Activated B cell treated with CpG ODN at 0.5 μM for 24 hours (primary cell): ENCODE measurements around the gene TMEM119. TPM values are rescaled to one million over a fixed set of nuclear protein-coding genes. Genes with fewer than 3 reads are reported as not detected.

Experiments
- ATAC-seq: fragments of 200-7000 bp; cut with Tn5 transposase; one replicate; pipeline ENCODE4 v1.10.0; 2021; ENCODE audit warnings: low read depth, mild to moderate bottlenecking, moderate library complexity
- CTCF ChIA-PET: fragments of 350-600 bp; sonication (Branson Sonifier 250); formaldehyde crosslinking; loops from one replicate; lab custom pipeline; 2021; ENCODE audit warnings: antibody characterized with exemption; lab: Charles Lee
- POLR2A ChIA-PET: fragments of 350-600 bp; sonication (Branson Sonifier 250); formaldehyde crosslinking; loops from one replicate; lab custom pipeline; 2021; ENCODE audit warnings: antibody characterized with exemption; lab: Charles Lee
- DNase-seq: peaks from one replicate; pipeline ENCODE4 v3.0.0; 2022
- H3K27ac Mint-ChIP-seq: one replicate; pipeline ENCODE4 v1.8.0; 2020; ENCODE audit warnings: mixed read lengths
- H3K27me3 Mint-ChIP-seq: one replicate; pipeline ENCODE4 v1.8.0; 2021; ENCODE audit warnings: mixed read lengths
- H3K36me3 Mint-ChIP-seq: one replicate; pipeline ENCODE4 v1.8.0; 2021; ENCODE audit warnings: low read depth, mixed read lengths
- H3K4me1 Mint-ChIP-seq: one replicate; pipeline ENCODE4 v1.8.0; 2021; ENCODE audit warnings: mixed read lengths
- H3K4me3 Mint-ChIP-seq: one replicate; pipeline ENCODE4 v1.8.0; 2020; ENCODE audit warnings: mild to moderate bottlenecking, mixed read lengths
- H3K9me3 Mint-ChIP-seq: one replicate; pipeline ENCODE4 v1.8.0; 2020; ENCODE audit warnings: mixed read lengths
- intact Hi-C: fragments of 100-400 bp; cut with micrococcal nuclease; formaldehyde crosslinking; loops from one replicate; pipeline ENCODE4 v1.15.1; 2024
- total RNA-seq: library from RNA; stranded (reverse); gene quantifications from 2 replicates; pipeline ENCODE4 v1.2.3, GENCODE V29; 2022
- TF ChIP-seq, protein P1 (sequence below): fragments of 200-600 bp; IDR thresholded peaks from one replicate; pipeline ENCODE4 v1.8.0; 2022; ENCODE audit warnings: antibody characterized with exemption, mild to moderate bottlenecking

TMEM119 gene
- total RNA-seq, 1 donor from 2014 or later, result not detected

DNA sequence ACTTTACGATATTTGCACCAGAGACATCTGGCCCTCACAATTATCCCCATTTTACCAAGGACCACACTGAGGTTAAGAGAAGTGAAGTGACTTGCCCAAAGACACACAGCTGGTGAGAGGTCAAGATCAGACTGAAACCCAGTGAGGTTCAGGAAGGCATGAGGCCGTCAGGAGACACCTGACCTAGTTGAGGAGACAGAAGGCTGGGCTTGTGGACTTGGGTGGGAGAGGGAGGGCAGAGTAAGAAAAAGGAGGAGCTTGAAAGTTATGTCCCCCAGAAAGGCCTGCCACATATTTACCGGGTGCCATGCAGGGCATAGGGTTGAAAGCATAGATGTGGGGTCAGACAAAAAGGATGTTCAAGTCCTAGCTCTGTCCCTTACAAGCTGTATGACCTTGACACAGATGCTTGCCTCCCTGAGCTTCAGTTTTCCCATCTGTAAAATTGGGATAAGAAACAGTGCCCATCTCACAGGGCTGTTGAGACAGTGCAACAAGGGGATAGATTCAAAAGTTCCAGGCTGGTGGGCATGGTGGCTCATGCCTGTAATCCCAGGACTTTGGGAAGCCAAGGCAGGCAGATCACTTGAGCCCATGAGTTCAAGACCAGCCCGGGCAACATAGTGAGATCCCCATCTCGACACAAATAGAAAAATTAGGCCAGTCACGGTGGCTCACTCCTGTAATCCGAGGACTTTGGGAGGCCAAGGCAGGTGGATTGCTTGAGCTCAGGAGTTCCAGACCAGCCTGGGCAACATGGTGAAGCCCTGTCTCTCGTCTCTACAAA is 29.4 kb upstream of the TMEM119 start:
- TF ChIP-seq, protein P1, sequence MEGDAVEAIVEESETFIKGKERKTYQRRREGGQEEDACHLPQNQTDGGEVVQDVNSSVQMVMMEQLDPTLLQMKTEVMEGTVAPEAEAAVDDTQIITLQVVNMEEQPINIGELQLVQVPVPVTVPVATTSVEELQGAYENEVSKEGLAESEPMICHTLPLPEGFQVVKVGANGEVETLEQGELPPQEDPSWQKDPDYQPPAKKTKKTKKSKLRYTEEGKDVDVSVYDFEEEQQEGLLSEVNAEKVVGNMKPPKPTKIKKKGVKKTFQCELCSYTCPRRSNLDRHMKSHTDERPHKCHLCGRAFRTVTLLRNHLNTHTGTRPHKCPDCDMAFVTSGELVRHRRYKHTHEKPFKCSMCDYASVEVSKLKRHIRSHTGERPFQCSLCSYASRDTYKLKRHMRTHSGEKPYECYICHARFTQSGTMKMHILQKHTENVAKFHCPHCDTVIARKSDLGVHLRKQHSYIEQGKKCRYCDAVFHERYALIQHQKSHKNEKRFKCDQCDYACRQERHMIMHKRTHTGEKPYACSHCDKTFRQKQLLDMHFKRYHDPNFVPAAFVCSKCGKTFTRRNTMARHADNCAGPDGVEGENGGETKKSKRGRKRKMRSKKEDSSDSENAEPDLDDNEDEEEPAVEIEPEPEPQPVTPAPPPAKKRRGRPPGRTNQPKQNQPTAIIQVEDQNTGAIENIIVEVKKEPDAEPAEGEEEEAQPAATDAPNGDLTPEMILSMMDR, result no peak
- no peaks in the 10 kb centered on the region for H3K9me3 Mint-ChIP-seq
- POLR2A ChIA-PET, result interaction anchor here (0.5 to 2.9 kb wide), 5 partner anchors 10 to 1936 kb away, joined by 3 to 14 read pairs (median 8); partner anchors contain the start of gene SART3
- DNase-seq, result no peak
- CTCF ChIA-PET, result interaction anchor here (1.0 to 2.8 kb wide), 3 partner anchors 9 to 37 kb away, joined by 3 to 22 read pairs (median 4); no protein-coding TSS in a partner anchor
- no peak overlapping the region for H3K27ac Mint-ChIP-seq
- intact Hi-C loops, result no loop called here
- ATAC-seq, result no peak
- peaks cover 63% of the 10 kb centered on the region for H3K4me1 Mint-ChIP-seq
- peaks cover 19% of the 10 kb centered on the region for H3K36me3 Mint-ChIP-seq
- H3K27me3 Mint-ChIP-seq, result no peaks in the 10 kb centered on the region
- no peak overlapping the region for H3K4me3 Mint-ChIP-seq

DNA sequence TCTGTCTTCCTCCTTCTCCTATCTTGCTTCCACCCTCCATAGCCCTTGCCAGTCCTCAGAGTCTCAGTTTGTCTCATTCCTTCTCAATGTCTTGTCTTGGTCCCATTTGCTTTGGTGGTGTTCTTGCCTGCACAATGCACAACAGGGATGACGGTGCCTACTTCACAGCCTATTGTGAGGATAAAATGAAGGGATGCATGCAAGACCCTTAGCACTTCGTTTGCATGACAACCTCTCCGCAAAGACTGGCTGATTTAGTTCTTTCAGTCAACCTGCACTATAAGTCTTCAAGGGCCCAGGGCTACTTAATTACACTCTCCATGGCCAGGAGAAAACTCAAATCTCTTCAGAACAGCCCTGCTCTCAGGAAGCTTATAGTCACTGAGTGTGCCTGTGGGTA is 27.3 kb upstream of the TMEM119 start:
- DNase-seq (no peak), ATAC-seq (no peak)
- Mint-ChIP-seq H3K27ac (no peak overlapping the region), H3K4me3 (no peak overlapping the region), H3K36me3 (peaks cover 17% of the 10 kb centered on the region), H3K27me3 (no peaks in the 10 kb centered on the region), H3K9me3 (no peaks in the 10 kb centered on the region), H3K4me1 (peaks cover 56% of the 10 kb centered on the region)
- POLR2A ChIA-PET, result interaction anchor here (0.6 kb wide), 1 partner anchor 10 kb away, joined by 4 read pairs; no protein-coding TSS in a partner anchor
- CTCF ChIA-PET, result no interaction called here
- intact Hi-C loops, result no loop called here
- TF ChIP-seq, protein P1, result no peak

GRCh38 chr12:108623577-108623976 is 25.7 kb upstream of the TMEM119 start:
- ATAC-seq (no peak), DNase-seq (no peak)
- no peak overlapping the region for H3K4me3 Mint-ChIP-seq
- H3K4me1 Mint-ChIP-seq, result peaks cover 44% of the 10 kb centered on the region
- ChIA-PET CTCF (no interaction called here), POLR2A (no interaction called here)
- peaks cover 17% of the 10 kb centered on the region for H3K36me3 Mint-ChIP-seq
- intact Hi-C loops, result no loop called here
- H3K9me3 Mint-ChIP-seq, result no peaks in the 10 kb centered on the region
- H3K27me3 Mint-ChIP-seq, result no peaks in the 10 kb centered on the region
- TF ChIP-seq, protein P1, result no peak
- H3K27ac Mint-ChIP-seq, result no peak overlapping the region

GRCh38 chr12:108622921-108623514 is 25.1 kb upstream of the TMEM119 start:
- POLR2A ChIA-PET, result interaction anchor here (0.8 to 9.7 kb wide), 3 partner anchors 10 to 55 kb away, joined by 3 to 182 read pairs (median 158); partner anchors contain the start of gene SELPLG
- Mint-ChIP-seq H3K4me1 (peaks cover 44% of the 10 kb centered on the region), H3K4me3 (no peak overlapping the region), H3K27me3 (no peaks in the 10 kb centered on the region), H3K36me3 (peaks cover 17% of the 10 kb centered on the region), H3K27ac (no peak overlapping the region), H3K9me3 (no peaks in the 10 kb centered on the region)
- intact Hi-C loops, result no loop called here
- CTCF ChIA-PET, result interaction anchor here (11.2 kb wide), 1 partner anchor 56 kb away, joined by 338 read pairs; the partner anchor contains the start of genes ISCU and SART3
- ATAC-seq (no peak), DNase-seq (no peak)
- TF ChIP-seq, protein P1, result no peak

DNA sequence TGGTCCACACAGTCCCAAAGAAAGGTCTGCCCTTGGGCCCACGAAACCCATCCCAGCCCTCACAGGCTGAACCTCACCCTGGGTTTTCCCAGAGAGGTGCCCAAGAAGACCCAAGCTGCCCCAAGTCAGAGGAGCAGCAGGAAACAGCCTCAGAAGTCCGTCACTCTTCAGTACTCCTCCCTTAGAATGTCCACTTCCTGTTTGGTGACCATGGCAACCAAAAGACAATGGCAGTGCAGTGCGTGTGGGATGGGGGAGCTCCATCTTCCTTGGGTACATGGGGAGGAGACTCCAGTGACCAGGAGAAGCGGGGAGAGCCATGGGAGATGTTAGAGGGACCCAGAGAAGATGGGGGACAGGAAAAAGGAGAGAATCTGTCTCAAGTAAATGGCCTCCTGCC is 24.5 kb upstream of the TMEM119 start:
- intact Hi-C loops, result no loop called here
- H3K27ac Mint-ChIP-seq, result peak overlapping the region; percentile 69
- TF ChIP-seq, protein P1, result no peak
- no peak overlapping the region for H3K4me3 Mint-ChIP-seq
- no peak for ATAC-seq
- no peak for DNase-seq
- ChIA-PET CTCF (interaction anchor here (11.2 kb wide), 1 partner anchor 56 kb away, joined by 338 read pairs; the partner anchor contains the start of genes ISCU and SART3), POLR2A (interaction anchor here (0.8 to 9.7 kb wide), 4 partner anchors 10 to 60 kb away, joined by 3 to 182 read pairs (median 80); partner anchors contain the start of genes ISCU and SELPLG)
- H3K9me3 Mint-ChIP-seq, result no peaks in the 10 kb centered on the region
- no peaks in the 10 kb centered on the region for H3K27me3 Mint-ChIP-seq
- H3K36me3 Mint-ChIP-seq, result peaks cover 17% of the 10 kb centered on the region
- H3K4me1 Mint-ChIP-seq, result peaks cover 46% of the 10 kb centered on the region
